ENCODE data around the gene COL21A1. TPM values are rescaled to one million over a fixed set of nuclear protein-coding genes. Genes with fewer than 3 reads are reported as not detected.

COL21A1 gene
- total and polyA plus RNA-seq, 2 of the 4 experiments (the other 2 are of a cell fraction) = 0.05 TPM; not detected in 1

DNA sequence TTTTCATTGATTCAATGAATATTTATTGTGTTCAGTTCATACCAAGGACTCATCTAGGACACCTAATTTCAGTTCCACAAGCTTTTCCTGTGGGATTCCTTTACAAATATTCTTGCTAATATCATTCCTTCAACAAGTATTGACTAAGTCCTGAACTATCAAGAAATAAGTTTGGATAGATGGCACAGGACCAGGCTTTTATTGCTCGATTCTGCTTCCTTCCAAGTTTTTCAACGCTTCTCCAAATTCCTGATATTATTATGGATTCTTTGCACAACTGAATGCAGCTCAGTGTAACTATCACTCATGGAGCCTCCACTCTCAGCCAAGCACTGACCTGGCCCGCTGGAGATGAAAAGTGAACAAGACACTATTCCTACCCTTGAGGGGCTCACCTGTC is 32.7 kb upstream of the COL21A1 start:
- DNase-seq = no peak
- Histone ChIP-seq H3K23ac (ENCODE audit: low read depth, low read length) (no peak overlapping the region), H4K20me1 (ENCODE audit: insufficient read depth, low read length) (no peaks in the 10 kb centered on the region), H3K9ac (ENCODE audit: low read depth, low read length) (no peak overlapping the region), H3K18ac (ENCODE audit: low read depth, low read length) (no peak overlapping the region), H3K4me2 (ENCODE audit: low read depth, low read length) (no peak overlapping the region), H3K56ac (ENCODE audit: extremely low read depth, insufficient read depth, low read length) (no peak overlapping the region), H2AK9ac (replicated peaks; ENCODE audit: low read depth, low read length, poor library complexity) (no peak overlapping the region), H3K27me3 (ENCODE audit: control insufficient read depth, insufficient read depth, low read length) (0 out of 2 replicates have a peak, but pooled peaks cover 2% of the 10 kb centered on the region), H2BK15ac (ENCODE audit: low read depth, low read length) (no peak overlapping the region), H2BK120ac (ENCODE audit: low read depth, low read length) (no peak overlapping the region), H3K4me1 (ENCODE audit: control insufficient read depth, insufficient read depth, low read length) (no peaks in the 10 kb centered on the region), H3K4ac (ENCODE audit: low read depth, low read length) (no peak overlapping the region), H3K36me3 (ENCODE audit: control insufficient read depth, insufficient read depth, low read length) (no peaks in the 10 kb centered on the region), H4K8ac (ENCODE audit: low read depth in 2 of 2, low read length in 2 of 2) (no peak overlapping the region), H3K79me1 (ENCODE audit: low read depth in 1 of 2, low read length in 2 of 2) (no peaks in the 10 kb centered on the region), H2AFZ (replicated peaks; ENCODE audit: low read length, poor library complexity) (no peak overlapping the region), H3K9me1 (ENCODE audit: insufficient read depth, low read length) (no peaks in the 10 kb centered on the region), H3K4me3 (ENCODE audit: insufficient read depth, low read depth, low read length) (no peak overlapping the region), H4K5ac (ENCODE audit: low read depth, low read length) (no peak overlapping the region), H4K91ac (ENCODE audit: insufficient read depth, low read depth, low read length) (no peak overlapping the region), H3K14ac (replicated peaks; ENCODE audit: low read depth, low read length) (no peak overlapping the region), H2AK5ac (ENCODE audit: low read depth, low read length) (no peak overlapping the region), H2BK20ac (ENCODE audit: low read depth, low read length) (no peak overlapping the region), H3K9me3 (ENCODE audit: control insufficient read depth, insufficient read depth, low read length) (no peaks in the 10 kb centered on the region), H2BK5ac (ENCODE audit: low read depth, low read length, poor library complexity, severe bottlenecking) (no peak overlapping the region), H3K27ac (ENCODE audit: insufficient read depth, low read length) (no peak overlapping the region)
- no peak for ATAC-seq (ENCODE audit: low read depth)
- no CpG with 5 or more reads among the region's 3 CpGs for WGBS, 2 experiments (ENCODE audit: extremely low coverage in 2 of 2, insufficient read length in 1 of 2)
- TF ChIP-seq SMC3 (IDR thresholded peaks at IDR 0.05; ENCODE audit: low read depth, low read length) = no peak
- no peak for TF ChIP-seq MAFK (IDR thresholded peaks at IDR 0.05; ENCODE audit: low read depth, low read length)
- TF ChIP-seq RAD21 (IDR thresholded peaks at IDR 0.05; ENCODE audit: low read length) = no peak
- no peak for TF ChIP-seq BHLHE40 (IDR thresholded peaks at IDR 0.05; ENCODE audit: low read depth, low read length)
- intact Hi-C loops (cut with micrococcal nuclease) (no loop called here), in situ Hi-C loops (cut with MboI; ENCODE audit: low sequenced_read_pairs) (loop anchor here (25.0 kb wide), 2 partner anchors 843 to 993 kb away; no protein-coding TSS in a partner anchor), dilution Hi-C loops (cut with HindIII; ENCODE audit: low sequenced_read_pairs, unreplicated experiment) (no loop called here)
- BruUV-seq (replicated peaks) = no TSS peak
- POLR2A ChIA-PET (ENCODE audit: unreplicated experiment) = no interaction called here
- CTCF ChIA-PET = interaction anchor here (0.5 to 1.4 kb wide), 2 partner anchors 11 to 12 kb away, joined by 3 read pairs; no protein-coding TSS in a partner anchor

Measured in IMR-90 (cell line).